HepG2 (cell line): ENCODE data around the gene HEPH. TPM values are rescaled to one million over a fixed set of nuclear protein-coding genes. Genes with fewer than 3 reads are reported as not detected.
"Not testable (repeated sequence)": the region's sequence is repeated elsewhere in the genome, so short reads cannot be mapped to it uniquely, and the experiment has no call there.

ENCODE experiments used
- ATAC-seq: fragments of 200-7000 bp; cut with Tn5 transposase; 3 replicates; pipeline ENCODE4 v1.9.1; 2020; ENCODE audit warnings: mild to moderate bottlenecking, moderate library complexity
- BruUV-seq: library from RNA; stranded (reverse); fragments of 400-500 nt; replicated peaks from 2 replicates; lab custom pipeline; 2021; lab: Mats Ljungman, UMichigan
- CTCF ChIA-PET: fragments of 300-600 bp; formaldehyde crosslinking; extraction: SDS; loops from one replicate; lab custom pipeline; 2021; ENCODE audit warnings: low total read pairs, inconsistent platforms, low intra/inter-chr PET ratio; lab: Yijun Ruan, JAX
- POLR2A ChIA-PET: fragments of 350-600 bp; sonication (Branson Sonifier 250); formaldehyde crosslinking; loops from one replicate; lab custom pipeline; 2020; ENCODE audit warnings: antibody characterized with exemption, inconsistent platforms; lab: Yijun Ruan, JAX
- DNase-seq: peaks from one replicate; pipeline ENCODE4 v3.0.0-alpha.2; 2015; ENCODE audit warnings: low spot score
- FAIRE-seq: peaks from 3 replicates; lab custom pipeline; 2011; peaks lifted over from hg19 to GRCh38; lab: Jason Lieb, UNC
- H2AFZ ChIP-seq: one replicate; pipeline ENCODE4 v1.6.1; 2011; ENCODE audit warnings: low read length, inconsistent platforms
- H3K27ac ChIP-seq: fragments of 300-600 bp; 3 replicates; pipeline ENCODE4 v1.8.0; 2011; ENCODE audit warnings: mixed run types, mild to moderate bottlenecking, mixed read lengths, low read length, inconsistent platforms; ENCODE audit not compliant: insufficient read depth; ENCODE audit errors: extremely low read length
- H3K27me3 ChIP-seq, 2 experiments: fragments of 200-600 bp in 1 of 2; 2 replicates in 1 of 2; 3 replicates in 1 of 2; pipeline versions ENCODE4 v1.6.0 to v1.8.0; 2011; ENCODE audit warnings: low read length in 2 of 2, mild to moderate bottlenecking in 2 of 2, moderate library complexity in 2 of 2, inconsistent platforms in 1 of 2; ENCODE audit not compliant: insufficient read depth in 2 of 2, control insufficient read depth in 1 of 2
- H3K36me3 ChIP-seq, 2 experiments: fragments of 200-600 bp in 1 of 2; replicated peaks in 1 of 2; 2 replicates in 1 of 2; 3 replicates in 1 of 2; pipeline versions ENCODE4 v1.5.1 to v1.8.0; 2011; ENCODE audit warnings: low read length in 2 of 2, inconsistent platforms in 1 of 2; ENCODE audit not compliant: insufficient read depth in 2 of 2, control insufficient read depth in 1 of 2
- H3K4me1 ChIP-seq: 2 replicates; pipeline ENCODE4 v1.5.1; 2012; ENCODE audit warnings: low read length, inconsistent platforms; ENCODE audit not compliant: insufficient read depth
- H3K4me2 ChIP-seq: 2 replicates; pipeline ENCODE4 v1.6.0; 2011; ENCODE audit warnings: low read depth, low read length, inconsistent platforms
- H3K4me3 ChIP-seq, 3 experiments: fragments of 200-600 bp in 1 of 3; sonication (generic), shearing (Covaris generic) in 1 of 3; replicated peaks in 1 of 3; 2 replicates each; pipeline ENCODE4 v1.5.1; 2011 to 2016; ENCODE audit warnings: low read length in 3 of 3, inconsistent platforms in 2 of 3, low read depth in 2 of 3, mild to moderate bottlenecking in 2 of 3, control low read depth in 1 of 3, mixed read lengths in 1 of 3; ENCODE audit not compliant: insufficient read depth in 1 of 3
- H3K79me2 ChIP-seq: one replicate; pipeline ENCODE4 v1.6.1; 2011; ENCODE audit warnings: low read length, inconsistent platforms; ENCODE audit not compliant: insufficient read depth
- H3K9ac ChIP-seq: 2 replicates; pipeline ENCODE4 v1.6.0; 2011; ENCODE audit warnings: mild to moderate bottlenecking, low read depth, low read length, inconsistent platforms; ENCODE audit not compliant: insufficient read depth
- H3K9me3 ChIP-seq: 2 replicates; pipeline ENCODE4 v1.5.1; 2012; ENCODE audit warnings: mild to moderate bottlenecking, low read length
- H4K20me1 ChIP-seq: 2 replicates; pipeline ENCODE4 v1.6.0; 2011; ENCODE audit warnings: inconsistent platforms, mild to moderate bottlenecking, low read length, moderate library complexity; ENCODE audit not compliant: insufficient read depth
- BHLHE40 ChIP-seq: IDR thresholded peaks from 2 replicates; pipeline ENCODE4 v1.6.1; 2011; ENCODE audit warnings: low read length, improper control_type of control experiment
- ISL2 ChIP-seq: sonication (generic); formaldehyde crosslinking; IDR thresholded peaks from 2 replicates; pipeline ENCODE4 v1.5.0; 2020; ENCODE audit warnings: missing genetic modification reagents
- POLR2AphosphoS2 ChIP-seq: IDR thresholded peaks from 2 replicates; pipeline ENCODE4 v1.6.1; 2011; ENCODE audit warnings: low read depth, low read length, improper control_type of control experiment
- RORA ChIP-seq: sonication (generic); formaldehyde crosslinking; IDR thresholded peaks from 2 replicates; pipeline ENCODE4 v1.5.0; 2020; ENCODE audit warnings: mild to moderate bottlenecking, missing genetic modification reagents, moderate library complexity
- ZC3H13 ChIP-seq: sonication (generic); formaldehyde crosslinking; IDR thresholded peaks from 2 replicates; pipeline ENCODE4 v1.8.1; 2023; ENCODE audit warnings: mild to moderate bottlenecking, missing genetic modification reagents, moderate library complexity
- ZNF124 ChIP-seq: sonication (generic); formaldehyde crosslinking; IDR thresholded peaks from 2 replicates; pipeline ENCODE4 v1.4.0; 2020; ENCODE audit warnings: missing genetic modification reagents
- ZNF224 ChIP-seq: sonication (generic); formaldehyde crosslinking; IDR thresholded peaks from 2 replicates; pipeline ENCODE4 v1.5.0; 2020; ENCODE audit warnings: mild to moderate bottlenecking, missing genetic modification reagents
- ZNF564 ChIP-seq: sonication (generic); formaldehyde crosslinking; IDR thresholded peaks from 2 replicates; pipeline ENCODE4 v1.8.1; 2023; ENCODE audit warnings: mild to moderate bottlenecking, missing genetic modification reagents
- ZSCAN29 ChIP-seq: sonication (generic); formaldehyde crosslinking; conservative IDR thresholded peaks from 2 replicates; pipeline ENCODE4 v1.4.0; 2020; ENCODE audit warnings: mild to moderate bottlenecking, missing genetic modification reagents
- ZSCAN30 ChIP-seq: sonication (generic); formaldehyde crosslinking; IDR thresholded peaks from 2 replicates; pipeline ENCODE4 v1.5.0; 2020; ENCODE audit warnings: mild to moderate bottlenecking, missing genetic modification reagents
- WGBS: methylation state at CpG from one replicate; pipeline ENCODE4 v1.1.6; 2017; ENCODE audit warnings: low lambda C conversion rate; 5-methylcytosine and 5-hydroxymethylcytosine counted together
- in situ Hi-C: cut with HindIII; loops from 2 replicates; pipeline ENCODE4 v1.10.0; 2017; ENCODE audit warnings: low pct_unique_long_range_greater_than_20kb; ENCODE audit not compliant: extremely low pct_ligation_motif_present
- intact Hi-C: fragments of 100-400 bp; cut with micrococcal nuclease; formaldehyde crosslinking; loops from one replicate; pipeline ENCODE4 v1.10.0; 2022; ENCODE audit not compliant: unreplicated experiment
- polyA plus RNA-seq, 8 experiments: library from polyadenylated mRNA; depleted of rRNA in 3 of 8; stranded (reverse) in 7 of 8; unstranded in 1 of 8; fragments of >200 nt; fragmentation: Illumina TruSeq in 4 of 8; extraction: Trizol in 4 of 8; gene quantifications; 2 replicates each; pipeline versions ENCODE4 v1.2.1 to v1.2.3, GENCODE V29; 2011 to 2016; ENCODE audit warnings: low read depth in 4 of 8, missing spikeins in 1 of 8, mixed read lengths in 1 of 8; ENCODE audit not compliant: insufficient read depth in 1 of 8
- total RNA-seq, 5 experiments: library from RNA; depleted of rRNA; stranded (reverse); fragments of >200 nt; fragmentation: Illumina TruSeq; extraction: Trizol; gene quantifications; 2 replicates each; pipeline ENCODE4 v1.2.3, GENCODE V29; 2016; ENCODE audit warnings: low read depth in 1 of 5
- TF ChIP-seq, protein P1 (sequence below): sonication (generic); formaldehyde crosslinking; IDR thresholded peaks from 2 replicates; pipeline ENCODE4 v1.5.0; 2020; ENCODE audit warnings: mild to moderate bottlenecking, missing genetic modification reagents, moderate library complexity
- TF ChIP-seq, protein P2 (sequence below): sonication (generic); formaldehyde crosslinking; IDR thresholded peaks from 2 replicates; pipeline ENCODE4 v1.4.0; 2020; ENCODE audit warnings: missing genetic modification reagents, borderline replicate concordance

The HEPH gene
- total and polyA plus RNA-seq, 2 of the 13 experiments (the other 11 are each of a cell fraction or from before 2014, with no cell fraction given), result not detected

DNA sequence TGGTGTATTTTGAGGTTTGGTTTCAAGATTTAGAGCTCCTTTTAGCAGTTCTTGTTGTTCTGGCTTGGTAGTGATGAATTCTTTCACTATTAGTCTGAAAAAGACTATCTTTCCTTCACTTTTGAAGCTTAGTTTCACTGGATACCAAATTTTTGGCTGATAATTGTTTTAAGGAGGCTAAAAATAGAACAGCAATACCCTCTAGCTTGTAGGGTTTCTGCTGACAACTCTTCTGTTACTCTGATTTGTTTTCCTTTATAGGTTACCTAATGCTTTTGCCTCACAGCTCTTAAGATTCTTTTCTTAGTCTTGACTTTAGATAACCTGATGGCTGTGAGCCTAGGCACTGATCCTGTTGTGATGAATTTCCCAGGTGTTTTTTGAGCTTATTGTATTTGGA, 33.6 kb upstream of the HEPH start:
- CTCF ChIA-PET, result no interaction called here
- POLR2A ChIA-PET, result no interaction called here
- ATAC-seq (no peak), FAIRE-seq (no peak), DNase-seq (no peak)
- H3K4me2 ChIP-seq, result no peak overlapping the region
- H3K4me3 ChIP-seq, result no peak overlapping the region
- H2AFZ ChIP-seq, result no peak overlapping the region
- no peaks in the 10 kb centered on the region; the same call in 1 of the 2 replicates for H3K9me3 ChIP-seq
- no peak overlapping the region for H3K27ac ChIP-seq
- H3K27me3 ChIP-seq, result no peaks in the 10 kb centered on the region
- intact Hi-C loops (no loop called here), in situ Hi-C loops (no loop called here)
- no peaks in the 10 kb centered on the region for H3K79me2 ChIP-seq
- BruUV-seq, result no TSS peak
- no peaks in the 10 kb centered on the region for H3K36me3 ChIP-seq
- no peaks in the 10 kb centered on the region for H4K20me1 ChIP-seq
- H3K4me1 ChIP-seq, result no peaks in the 10 kb centered on the region
- no peak overlapping the region for H3K9ac ChIP-seq
- TF ChIP-seq RORA (CRISPR knock-in tag) (no peak), ZC3H13 (CRISPR knock-in tag) (no peak), ZNF124 (CRISPR knock-in tag) (no peak), ZSCAN29 (CRISPR knock-in tag) (no peak), ZSCAN30 (CRISPR knock-in tag) (no peak), ISL2 (CRISPR knock-in tag) (no peak), POLR2AphosphoS2 (no peak), BHLHE40 (no peak), ZNF564 (CRISPR knock-in tag) (no peak), ZNF224 (CRISPR knock-in tag) (no peak)
- TF ChIP-seq, protein P1, sequence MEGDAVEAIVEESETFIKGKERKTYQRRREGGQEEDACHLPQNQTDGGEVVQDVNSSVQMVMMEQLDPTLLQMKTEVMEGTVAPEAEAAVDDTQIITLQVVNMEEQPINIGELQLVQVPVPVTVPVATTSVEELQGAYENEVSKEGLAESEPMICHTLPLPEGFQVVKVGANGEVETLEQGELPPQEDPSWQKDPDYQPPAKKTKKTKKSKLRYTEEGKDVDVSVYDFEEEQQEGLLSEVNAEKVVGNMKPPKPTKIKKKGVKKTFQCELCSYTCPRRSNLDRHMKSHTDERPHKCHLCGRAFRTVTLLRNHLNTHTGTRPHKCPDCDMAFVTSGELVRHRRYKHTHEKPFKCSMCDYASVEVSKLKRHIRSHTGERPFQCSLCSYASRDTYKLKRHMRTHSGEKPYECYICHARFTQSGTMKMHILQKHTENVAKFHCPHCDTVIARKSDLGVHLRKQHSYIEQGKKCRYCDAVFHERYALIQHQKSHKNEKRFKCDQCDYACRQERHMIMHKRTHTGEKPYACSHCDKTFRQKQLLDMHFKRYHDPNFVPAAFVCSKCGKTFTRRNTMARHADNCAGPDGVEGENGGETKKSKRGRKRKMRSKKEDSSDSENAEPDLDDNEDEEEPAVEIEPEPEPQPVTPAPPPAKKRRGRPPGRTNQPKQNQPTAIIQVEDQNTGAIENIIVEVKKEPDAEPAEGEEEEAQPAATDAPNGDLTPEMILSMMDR (CRISPR knock-in tag), result no peak
- TF ChIP-seq, protein P2, sequence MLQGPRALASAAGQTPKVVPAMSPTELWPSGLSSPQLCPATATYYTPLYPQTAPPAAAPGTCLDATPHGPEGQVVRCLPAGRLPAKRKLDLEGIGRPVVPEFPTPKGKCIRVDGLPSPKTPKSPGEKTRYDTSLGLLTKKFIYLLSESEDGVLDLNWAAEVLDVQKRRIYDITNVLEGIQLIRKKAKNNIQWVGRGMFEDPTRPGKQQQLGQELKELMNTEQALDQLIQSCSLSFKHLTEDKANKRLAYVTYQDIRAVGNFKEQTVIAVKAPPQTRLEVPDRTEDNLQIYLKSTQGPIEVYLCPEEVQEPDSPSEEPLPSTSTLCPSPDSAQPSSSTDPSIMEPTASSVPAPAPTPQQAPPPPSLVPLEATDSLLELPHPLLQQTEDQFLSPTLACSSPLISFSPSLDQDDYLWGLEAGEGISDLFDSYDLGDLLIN (CRISPR knock-in tag), result no peak

DNA sequence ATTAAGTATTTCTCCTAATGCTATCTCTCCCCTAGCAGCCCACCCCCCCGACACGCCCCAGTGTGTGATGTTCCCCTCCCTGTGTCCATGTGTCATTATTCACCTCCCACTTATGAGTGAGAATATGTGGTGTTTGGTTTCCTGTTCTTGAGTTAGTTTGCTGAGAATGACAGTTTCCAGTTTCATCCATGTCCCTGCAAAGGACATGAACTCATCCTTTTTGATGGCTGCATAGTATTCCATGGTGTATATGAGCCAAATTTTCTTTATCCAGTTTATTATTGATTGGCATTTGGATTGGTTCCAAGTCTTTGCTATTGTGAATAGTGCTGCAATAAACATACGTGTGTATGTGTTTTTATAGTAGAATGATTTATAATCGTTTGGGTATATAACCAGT, 28.8 kb upstream of the HEPH start:
- H3K4me2 ChIP-seq, H3K4me3 ChIP-seq, FAIRE-seq, H3K36me3 ChIP-seq, ATAC-seq, H3K27ac ChIP-seq, DNase-seq, H4K20me1 ChIP-seq, intact Hi-C loops, H3K9me3 ChIP-seq, H3K4me1 ChIP-seq, H3K27me3 ChIP-seq, H3K9ac ChIP-seq, H3K79me2 ChIP-seq, POLR2A ChIA-PET, in situ Hi-C loops, BruUV-seq, CTCF ChIA-PET, H2AFZ ChIP-seq: not testable (repeated sequence)
- WGBS, result 19% methylated on average over 4 of the region's 4 CpGs
